B cell (primary cell): Measurements from ENCODE around the gene SSUH2. TPM values are rescaled to one million over a fixed set of nuclear protein-coding genes. Genes with fewer than 3 reads are reported as not detected.
"Not testable (repeated sequence)": the region's sequence is repeated elsewhere in the genome, so short reads cannot be mapped to it uniquely, and the experiment has no call there.

Source experiments
- ATAC-seq: fragments of 200-7000 bp; cut with Tn5 transposase; one replicate; pipeline ENCODE4 v1.10.0; 2021; ENCODE audit warnings: low read depth, mild to moderate bottlenecking, moderate number of reproducible peaks, moderate library complexity
- CTCF ChIA-PET: fragments of 350-600 bp; sonication (Branson Sonifier 250); formaldehyde crosslinking; loops from one replicate; lab custom pipeline; 2021; ENCODE audit warnings: antibody characterized with exemption, inconsistent platforms; lab: Charles Lee
- POLR2A ChIA-PET: fragments of 350-600 bp; sonication (Branson Sonifier 250); formaldehyde crosslinking; loops from one replicate; lab custom pipeline; 2021; ENCODE audit warnings: antibody characterized with exemption; lab: Charles Lee
- DNase-seq: peaks from one replicate; pipeline ENCODE4 v3.0.0; 2013
- H2AFZ ChIP-seq: 2 replicates; pipeline ENCODE4 v1.6.1; 2012; ENCODE audit warnings: mild to moderate bottlenecking, low read depth, low read length; ENCODE audit not compliant: insufficient read depth, poor library complexity, severe bottlenecking
- H3K27ac ChIP-seq, 2 donors: 1 replicate in 1 of 2; 2 replicates in 1 of 2; pipeline ENCODE4 v1.5.1; 2012 to 2013; ENCODE audit warnings: low read length in 2 of 2, mild to moderate bottlenecking in 2 of 2, moderate library complexity in 1 of 2
- H3K27me3 ChIP-seq, 4 experiments: fragments of 200-600 bp in 1 of 4; sonication (generic) in 1 of 4; replicated peaks in 1 of 4; 1 replicate in 2 of 4; 2 replicates in 2 of 4; pipeline versions ENCODE4 v1.6.1 to v1.7.0; 2013 to 2016; ENCODE audit warnings: low read length in 3 of 4, mild to moderate bottlenecking in 2 of 4, mixed read lengths in 1 of 4, moderate library complexity in 1 of 4; ENCODE audit not compliant: insufficient read depth in 4 of 4, control insufficient read depth in 3 of 4; ENCODE audit errors: control extremely low read depth in 1 of 4
- H3K36me3 ChIP-seq, 2 experiments: replicated peaks in 1 of 2; 1 replicate in 1 of 2; 2 replicates in 1 of 2; pipeline versions ENCODE4 v1.6.1 to v1.7.1; 2013; ENCODE audit warnings: low read length in 1 of 2; ENCODE audit not compliant: insufficient read depth in 2 of 2, control insufficient read depth in 1 of 2; ENCODE audit errors: control extremely low read depth in 1 of 2, extremely low read depth in 1 of 2
- H3K4me1 ChIP-seq, 2 donors: fragments of 200-600 bp in 1 of 2; sonication (generic) in 1 of 2; 1 replicate in 1 of 2; 2 replicates in 1 of 2; pipeline versions ENCODE4 v1.5.1 to v1.6.1; 2013 to 2017; ENCODE audit warnings: low read length in 2 of 2; ENCODE audit not compliant: control insufficient read depth in 2 of 2, insufficient read depth in 2 of 2
- H3K4me2 ChIP-seq: replicated peaks from 2 replicates; pipeline ENCODE3; 2012; ENCODE audit warnings: mild to moderate bottlenecking, low read depth, low read length; ENCODE audit not compliant: poor library complexity, severe bottlenecking
- H3K4me3 ChIP-seq, 5 experiments: fragments of 200-600 bp in 1 of 5; sonication (generic) in 1 of 5; 1 replicate in 3 of 5; 2 replicates in 2 of 5; pipeline versions ENCODE4 v1.5.1 to v1.7.0; 2011 to 2016; ENCODE audit warnings: low read length in 4 of 5, mild to moderate bottlenecking in 4 of 5, low read depth in 2 of 5, control low read depth in 1 of 5, moderate library complexity in 1 of 5; ENCODE audit not compliant: insufficient read depth in 1 of 5; ENCODE audit errors: control extremely low read depth in 1 of 5, extremely low read depth in 1 of 5
- H3K79me2 ChIP-seq: fragments of 200-600 bp; sonication (generic); one replicate; pipeline ENCODE4 v1.6.0; 2016; ENCODE audit warnings: low read length; ENCODE audit not compliant: control insufficient read depth, insufficient read depth
- H3K9ac ChIP-seq: fragments of 200-600 bp; sonication (generic); 2 replicates; pipeline ENCODE4 v1.6.1; 2017; ENCODE audit warnings: mild to moderate bottlenecking, low read length, moderate library complexity
- H3K9me3 ChIP-seq, 3 donors: one replicate each; pipeline versions ENCODE4 v1.6.1 to v1.7.1; 2013; ENCODE audit warnings: low read length in 2 of 3; ENCODE audit not compliant: control insufficient read depth in 2 of 3, insufficient read depth in 1 of 3; ENCODE audit errors: control extremely low read depth in 1 of 3
- H4K20me1 ChIP-seq: 2 replicates; pipeline ENCODE4 v1.6.0; 2012; ENCODE audit warnings: mild to moderate bottlenecking, low read length; ENCODE audit not compliant: insufficient read depth, control insufficient read depth, poor library complexity, severe bottlenecking
- H3K27ac Mint-ChIP-seq: one replicate; pipeline ENCODE4 v1.8.0; 2021; ENCODE audit warnings: mixed read lengths
- H3K27me3 Mint-ChIP-seq: one replicate; pipeline ENCODE4 v1.8.0; 2021; ENCODE audit warnings: mixed read lengths
- H3K4me1 Mint-ChIP-seq: one replicate; pipeline ENCODE4 v1.8.0; 2021; ENCODE audit warnings: mixed read lengths
- H3K4me3 Mint-ChIP-seq: one replicate; pipeline ENCODE4 v1.8.0; 2021; ENCODE audit warnings: mixed read lengths
- H3K9me3 Mint-ChIP-seq: one replicate; pipeline ENCODE4 v1.8.0; 2022; ENCODE audit warnings: mixed read lengths; ENCODE audit not compliant: insufficient read depth
- EZH2 ChIP-seq: IDR thresholded peaks from 2 replicates; pipeline ENCODE4 v1.6.1; 2012; ENCODE audit warnings: borderline replicate concordance, low read depth, mild to moderate bottlenecking, moderate library complexity, low read length; ENCODE audit not compliant: insufficient read depth, poor library complexity, severe bottlenecking
- WGBS: methylation state at CpG from one replicate; pipeline ENCODE4 v1.1.5; 2013; ENCODE audit warnings: missing lambda C conversion rate; ENCODE audit not compliant: insufficient coverage; 5-methylcytosine and 5-hydroxymethylcytosine counted together
- intact Hi-C: fragments of 100-400 bp; cut with micrococcal nuclease; formaldehyde crosslinking; loops from one replicate; pipeline ENCODE4 v1.10.0; 2022
- polyA plus RNA-seq: library from polyadenylated mRNA; depleted of rRNA; stranded (reverse); fragments of >200 nt; gene quantifications from 2 replicates; pipeline ENCODE4 v1.2.3, GENCODE V29; 2012
- total RNA-seq, 2 donors: library from RNA; stranded (reverse); fragments of 120-200 nt in 1 of 2; gene quantifications; 1 replicate in 1 of 2; 2 replicates in 1 of 2; pipeline versions ENCODE4 v1.2.3 to v1.2.4, GENCODE V29; 2013 to 2022
- TF ChIP-seq, protein P1 (sequence below): fragments of 200-600 bp; IDR thresholded peaks from one replicate; pipeline ENCODE4 v1.8.0; 2022; ENCODE audit warnings: antibody characterized with exemption, mild to moderate bottlenecking

Gene SSUH2
- total and polyA plus RNA-seq, 2 donors (not counting 1 experiment from before 2014, with no cell fraction given), result not detected

GRCh38 chr3:8581806-8582445, 62.7 kb downstream of the SSUH2 start:
- Mint-ChIP-seq H3K27ac (no peak overlapping the region), H3K27me3 (no peaks in the 10 kb centered on the region), H3K9me3 (no peaks in the 10 kb centered on the region), H3K4me1 (peaks cover 3% of the 10 kb centered on the region), H3K4me3 (no peak overlapping the region)
- CTCF ChIA-PET, result no interaction called here
- H3K4me2 ChIP-seq, result no peak overlapping the region
- H3K9ac ChIP-seq, result no peak overlapping the region
- H3K4me1 ChIP-seq, result no peaks in the 10 kb centered on the region
- H3K4me3 ChIP-seq, result no peak overlapping the region
- H3K79me2 ChIP-seq, result no peaks in the 10 kb centered on the region
- no peaks in the 10 kb centered on the region for H3K36me3 ChIP-seq
- no peaks in the 10 kb centered on the region for H4K20me1 ChIP-seq
- H3K27ac ChIP-seq, result no peak overlapping the region
- POLR2A ChIA-PET, result no interaction called here
- ATAC-seq, result no peak
- TF ChIP-seq, protein P1, sequence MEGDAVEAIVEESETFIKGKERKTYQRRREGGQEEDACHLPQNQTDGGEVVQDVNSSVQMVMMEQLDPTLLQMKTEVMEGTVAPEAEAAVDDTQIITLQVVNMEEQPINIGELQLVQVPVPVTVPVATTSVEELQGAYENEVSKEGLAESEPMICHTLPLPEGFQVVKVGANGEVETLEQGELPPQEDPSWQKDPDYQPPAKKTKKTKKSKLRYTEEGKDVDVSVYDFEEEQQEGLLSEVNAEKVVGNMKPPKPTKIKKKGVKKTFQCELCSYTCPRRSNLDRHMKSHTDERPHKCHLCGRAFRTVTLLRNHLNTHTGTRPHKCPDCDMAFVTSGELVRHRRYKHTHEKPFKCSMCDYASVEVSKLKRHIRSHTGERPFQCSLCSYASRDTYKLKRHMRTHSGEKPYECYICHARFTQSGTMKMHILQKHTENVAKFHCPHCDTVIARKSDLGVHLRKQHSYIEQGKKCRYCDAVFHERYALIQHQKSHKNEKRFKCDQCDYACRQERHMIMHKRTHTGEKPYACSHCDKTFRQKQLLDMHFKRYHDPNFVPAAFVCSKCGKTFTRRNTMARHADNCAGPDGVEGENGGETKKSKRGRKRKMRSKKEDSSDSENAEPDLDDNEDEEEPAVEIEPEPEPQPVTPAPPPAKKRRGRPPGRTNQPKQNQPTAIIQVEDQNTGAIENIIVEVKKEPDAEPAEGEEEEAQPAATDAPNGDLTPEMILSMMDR, result no peak
- no peak for TF ChIP-seq EZH2
- no peaks in the 10 kb centered on the region for H3K27me3 ChIP-seq
- no peak for DNase-seq
- 96% methylated on average over 6 of the region's 6 CpGs for WGBS
- intact Hi-C loops, result no loop called here
- H2AFZ ChIP-seq, result no peak overlapping the region
- H3K9me3 ChIP-seq, result peaks cover 0 to 5% (median 0%) of the 10 kb centered on the region in 3 donors

DNA sequence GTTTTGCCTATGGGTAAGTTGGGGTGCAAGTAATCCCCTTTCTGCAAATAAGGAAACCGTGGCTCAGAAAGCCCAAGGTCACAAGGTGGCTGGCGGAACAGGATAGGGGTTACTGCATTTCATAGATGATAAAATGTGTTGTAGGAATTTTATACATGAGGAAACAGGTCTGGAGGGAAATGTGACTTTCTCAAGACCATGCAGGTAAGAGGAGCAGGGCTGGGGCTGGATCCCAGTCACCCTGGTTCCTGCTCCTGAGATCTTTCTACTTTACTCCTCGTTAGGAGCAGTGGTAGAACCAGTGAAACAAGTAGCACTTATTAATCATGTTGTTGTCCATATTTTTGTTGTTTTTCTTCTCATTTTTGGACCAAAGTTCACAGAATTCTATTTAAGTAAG, 63.2 kb downstream of the SSUH2 start:
- Histone ChIP-seq H3K79me2 (no peaks in the 10 kb centered on the region), H3K27ac (no peak overlapping the region)

DNA sequence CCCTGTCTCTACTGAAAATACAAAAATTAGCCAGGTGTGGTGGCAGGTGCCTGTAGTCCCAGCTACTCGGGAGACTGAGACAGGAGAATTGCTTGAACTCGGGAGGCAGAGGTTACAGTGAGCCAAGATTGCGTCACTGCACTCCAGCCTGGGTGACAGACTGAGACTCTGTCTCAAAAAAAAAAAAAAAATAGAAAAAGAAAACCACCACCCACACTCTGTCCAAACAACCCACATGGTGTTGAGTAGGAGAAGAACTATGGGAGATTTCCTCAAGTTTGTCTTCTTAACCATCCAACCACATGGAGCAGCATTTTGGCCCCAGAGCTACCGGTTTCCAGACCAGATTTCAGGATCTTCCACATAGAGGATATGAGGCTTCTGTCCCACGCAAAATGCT, 64.2 kb downstream of the SSUH2 start:
- POLR2A ChIA-PET, DNase-seq, H3K27ac Mint-ChIP-seq, H3K4me3 ChIP-seq, H4K20me1 ChIP-seq, H3K4me1 ChIP-seq, H3K9me3 ChIP-seq, H3K9ac ChIP-seq, intact Hi-C loops, H3K27me3 ChIP-seq, H3K9me3 Mint-ChIP-seq, H3K4me2 ChIP-seq, ATAC-seq, CTCF ChIA-PET, H3K79me2 ChIP-seq, H3K4me1 Mint-ChIP-seq, H3K27me3 Mint-ChIP-seq, H2AFZ ChIP-seq, H3K36me3 ChIP-seq, H3K27ac ChIP-seq, H3K4me3 Mint-ChIP-seq: not testable (repeated sequence)
- WGBS, result 91% methylated on average over 3 of the region's 5 CpGs

More for the DNA sequence above, 63.2 kb downstream of the SSUH2 start:
- Histone ChIP-seq H3K4me2 (no peak overlapping the region), H3K36me3 (no peaks in the 10 kb centered on the region), H2AFZ (no peak overlapping the region), H3K27me3 (no peaks in the 10 kb centered on the region), H3K4me3 (no peak overlapping the region), H4K20me1 (no peaks in the 10 kb centered on the region), H3K4me1 (no peaks in the 10 kb centered on the region), H3K9me3 (peaks cover 0 to 5% (median 0%) of the 10 kb centered on the region in 3 donors), H3K9ac (no peak overlapping the region)
- no peak overlapping the region for H3K27ac Mint-ChIP-seq
- TF ChIP-seq, protein P1, result no peak
- no peak for TF ChIP-seq EZH2
- intact Hi-C loops, result no loop called here
- H3K27me3 Mint-ChIP-seq, result no peaks in the 10 kb centered on the region
- ChIA-PET POLR2A (no interaction called here), CTCF (no interaction called here)
- ATAC-seq, result no peak
- WGBS, result 100% methylated on average over 2 of the region's 3 CpGs
- no peak overlapping the region for H3K4me3 Mint-ChIP-seq
- peaks cover 3% of the 10 kb centered on the region for H3K4me1 Mint-ChIP-seq
- H3K9me3 Mint-ChIP-seq, result no peaks in the 10 kb centered on the region
- no peak for DNase-seq
